ENCODE data around the gene STAT3.
"Not testable (repeated sequence)": the region's sequence is repeated elsewhere in the genome, so short reads cannot be mapped to it uniquely, and the experiment has no call there.

Gene STAT3

GRCh38 chr17:42386777-42387657 is 1.2 kb downstream of the STAT3 start:
- no peak for TF ChIP-seq Cebpa-rat (IDR thresholded peaks at IDR 0.05)
- peaks cover 30% of the 10 kb centered on the region for H3K4me1 ChIP-seq
- H3K4me2 ChIP-seq = peak overlapping the region; percentile 94
- H3K4me3 ChIP-seq = peak overlapping the region; percentile 84
- H3K9ac ChIP-seq = peak overlapping the region; percentile 78
- no peak overlapping the region for H3K27ac ChIP-seq
- peaks cover 56% of the 10 kb centered on the region for H4K20me1 ChIP-seq
- H3K9me3 ChIP-seq = no peaks in the 10 kb centered on the region
- H3K27me3 ChIP-seq = peaks cover 15% of the 10 kb centered on the region; the same call in 1 of the 2 replicates
- no peaks in the 10 kb centered on the region for H3K36me3 ChIP-seq

- Histone ChIP-seq H3K9me3 (no peaks in the 10 kb centered on the region), H3K9ac (no peak overlapping the region), H4K20me1 (peaks cover 47% of the 10 kb centered on the region), H3K36me3 (no peaks in the 10 kb centered on the region), H3K27ac (0 out of 2 replicates have a peak overlapping the region, but pooled peaks have one; percentile 0), H3K4me3 (no peak overlapping the region), H3K4me1 (peaks cover 53% of the 10 kb centered on the region), H3K4me2 (peak overlapping the region; percentile 50), H3K27me3 (peaks cover 5% of the 10 kb centered on the region; the same call in 1 of the 2 replicates)
- TF ChIP-seq Cebpa-rat (IDR thresholded peaks at IDR 0.05) = no peak
Observed at GRCh38 chr17:42381898-42382297, 6.3 kb downstream of the STAT3 start.

DNA sequence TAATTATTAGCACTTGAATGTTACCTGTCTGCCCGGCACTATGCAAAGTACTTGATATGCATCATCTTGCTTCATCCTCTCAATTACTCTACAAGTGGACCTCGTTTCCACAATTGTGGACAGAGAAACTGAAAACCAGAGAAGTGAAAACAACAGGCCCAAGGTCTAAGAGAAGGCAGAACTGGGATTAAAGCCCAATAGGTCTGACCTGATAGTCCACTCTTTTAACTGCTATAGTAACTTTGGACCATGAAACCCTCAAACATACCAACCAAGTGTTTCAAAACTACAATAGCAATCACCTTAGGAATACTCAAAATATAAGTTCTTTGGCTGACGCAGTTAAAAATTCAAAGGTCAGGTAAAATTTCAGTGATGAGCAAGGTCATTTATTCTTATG is 7.3 kb downstream of the STAT3 start:
- Histone ChIP-seq H3K4me2 (0 out of 2 replicates have a peak overlapping the region, but pooled peaks have one; percentile 50), H3K4me3 (no peak overlapping the region), H3K27me3 (no peaks in the 10 kb centered on the region), H3K4me1 (peaks cover 44% of the 10 kb centered on the region), H3K9ac (no peak overlapping the region), H3K36me3 (no peaks in the 10 kb centered on the region), H3K27ac (no peak overlapping the region), H3K9me3 (no peaks in the 10 kb centered on the region), H4K20me1 (peaks cover 38% of the 10 kb centered on the region)
- TF ChIP-seq Cebpa-rat (IDR thresholded peaks at IDR 0.05) = no peak

- H4K20me1 ChIP-seq = peaks cover 21% of the 10 kb centered on the region; the same call in 1 of the 2 replicates
Observed at GRCh38 chr17:42378959-42379594, 9.2 kb downstream of the STAT3 start.

DNA sequence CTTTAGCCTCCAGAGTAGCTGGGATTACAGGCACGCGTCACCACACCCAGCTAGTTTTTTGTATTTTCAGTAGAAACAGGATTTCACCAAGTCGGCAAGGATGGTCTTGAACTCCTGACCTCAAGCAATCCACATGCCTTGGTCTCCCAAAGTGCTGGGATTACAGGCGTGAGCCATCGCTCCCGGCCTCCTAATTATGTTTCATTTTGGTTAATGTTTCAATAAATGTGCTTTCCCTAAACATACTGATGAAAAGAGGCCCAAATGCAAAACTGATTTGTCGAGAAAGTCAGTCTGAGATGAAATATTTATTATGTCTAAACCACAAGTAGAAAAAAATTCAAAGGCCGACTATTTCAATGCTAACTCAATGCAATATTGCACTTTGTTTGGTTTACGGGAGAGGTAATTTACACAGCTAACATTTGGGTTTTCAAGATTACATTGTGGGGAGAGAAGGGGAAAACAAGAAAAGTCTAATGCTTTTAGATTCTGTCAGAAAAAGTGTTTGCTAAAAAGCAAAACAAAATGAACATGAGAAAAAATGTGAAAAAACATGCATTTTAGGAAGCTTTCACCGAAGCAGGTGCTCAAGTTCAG is 9.8 kb downstream of the STAT3 start:
- Histone ChIP-seq H3K4me1 (peaks cover 44% of the 10 kb centered on the region), H3K9ac (peak overlapping the region; percentile 64), H4K20me1 (peaks cover 17% of the 10 kb centered on the region; the same call in 1 of the 2 replicates), H3K36me3 (no peaks in the 10 kb centered on the region), H3K27ac (peak overlapping the region; percentile 52; the same call in 1 of the 2 replicates), H3K4me2 (peak overlapping the region; percentile 67), H3K9me3 (no peaks in the 10 kb centered on the region), H3K27me3 (no peaks in the 10 kb centered on the region), H3K4me3 (peak overlapping the region; percentile 42)
- no peak for TF ChIP-seq Cebpa-rat (IDR thresholded peaks at IDR 0.05)

More at GRCh38 chr17:42378959-42379594, 9.2 kb downstream of the STAT3 start:
- Histone ChIP-seq H3K27me3 (no peaks in the 10 kb centered on the region), H3K4me3 (peak overlapping the region; percentile 42), H3K36me3 (no peaks in the 10 kb centered on the region), H3K9me3 (no peaks in the 10 kb centered on the region), H3K9ac (peak overlapping the region; percentile 64), H3K4me1 (peaks cover 44% of the 10 kb centered on the region), H3K27ac (peak overlapping the region; percentile 52), H3K4me2 (peak overlapping the region; percentile 67)
- no peak for TF ChIP-seq Cebpa-rat (IDR thresholded peaks at IDR 0.05)

DNA sequence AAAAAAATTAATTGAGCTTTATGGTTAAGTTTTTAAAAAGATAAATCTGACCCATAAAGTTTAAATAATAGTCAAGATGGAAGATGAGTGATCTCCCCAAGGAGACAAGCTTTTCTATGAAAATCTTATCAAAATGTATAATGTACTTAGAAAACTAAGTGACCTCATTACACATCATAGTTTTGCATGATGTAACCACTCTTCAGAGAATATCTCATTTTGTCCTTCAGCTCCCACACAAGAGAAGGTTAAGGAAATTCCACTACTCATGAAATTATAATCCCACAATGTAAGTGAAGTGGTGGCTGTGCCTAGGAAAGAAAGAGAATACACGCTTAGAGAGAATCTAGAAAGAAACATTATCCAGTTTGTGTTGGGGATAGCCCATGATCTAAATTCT is 14.3 kb downstream of the STAT3 start:
- TF ChIP-seq Cebpa-rat (IDR thresholded peaks at IDR 0.05) = no peak
- no peaks in the 10 kb centered on the region; the same call in 1 of the 2 replicates for H4K20me1 ChIP-seq
- H3K4me2 ChIP-seq = no peak overlapping the region

DNA sequence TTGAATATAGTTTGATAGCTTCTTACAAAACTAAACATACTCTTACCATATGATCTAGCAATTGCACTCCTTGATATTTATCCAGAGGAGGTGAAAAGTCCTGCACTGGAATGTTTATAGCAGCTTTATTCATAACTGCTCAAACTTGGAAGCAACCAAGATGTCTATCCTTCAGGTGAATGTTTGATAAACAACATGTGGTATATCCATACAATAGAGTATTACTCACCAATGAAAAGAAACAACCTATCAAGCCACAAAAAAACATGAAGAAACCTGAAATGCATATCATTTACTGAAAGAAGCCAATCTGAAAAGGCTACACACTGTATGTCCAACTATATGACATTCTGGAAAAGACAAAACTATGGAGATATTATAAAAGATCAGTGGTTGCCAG is 16.1 kb downstream of the STAT3 start:
- Histone ChIP-seq H3K27me3 (no peaks in the 10 kb centered on the region), H3K36me3 (peaks cover 25% of the 10 kb centered on the region), H3K9me3 (peaks cover 11% of the 10 kb centered on the region), H3K4me3 (no peak overlapping the region), H3K4me2 (no peak overlapping the region), H3K4me1 (0 out of 2 replicates have a peak, but pooled peaks cover 4% of the 10 kb centered on the region), H3K27ac (no peak overlapping the region), H3K9ac (no peak overlapping the region), H4K20me1 (peaks cover 15% of the 10 kb centered on the region)
- no peak for TF ChIP-seq Cebpa-rat (IDR thresholded peaks at IDR 0.05)

More for the DNA sequence above, 14.3 kb downstream of the STAT3 start:
- no peak overlapping the region for H3K4me3 ChIP-seq
- peaks cover 25% of the 10 kb centered on the region for H3K36me3 ChIP-seq
- H3K27me3 ChIP-seq = no peaks in the 10 kb centered on the region
- H3K9ac ChIP-seq = no peak overlapping the region
- H3K4me1 ChIP-seq = peaks cover 13% of the 10 kb centered on the region
- H3K9me3 ChIP-seq = peaks cover 11% of the 10 kb centered on the region
- H3K27ac ChIP-seq = no peak overlapping the region

DNA sequence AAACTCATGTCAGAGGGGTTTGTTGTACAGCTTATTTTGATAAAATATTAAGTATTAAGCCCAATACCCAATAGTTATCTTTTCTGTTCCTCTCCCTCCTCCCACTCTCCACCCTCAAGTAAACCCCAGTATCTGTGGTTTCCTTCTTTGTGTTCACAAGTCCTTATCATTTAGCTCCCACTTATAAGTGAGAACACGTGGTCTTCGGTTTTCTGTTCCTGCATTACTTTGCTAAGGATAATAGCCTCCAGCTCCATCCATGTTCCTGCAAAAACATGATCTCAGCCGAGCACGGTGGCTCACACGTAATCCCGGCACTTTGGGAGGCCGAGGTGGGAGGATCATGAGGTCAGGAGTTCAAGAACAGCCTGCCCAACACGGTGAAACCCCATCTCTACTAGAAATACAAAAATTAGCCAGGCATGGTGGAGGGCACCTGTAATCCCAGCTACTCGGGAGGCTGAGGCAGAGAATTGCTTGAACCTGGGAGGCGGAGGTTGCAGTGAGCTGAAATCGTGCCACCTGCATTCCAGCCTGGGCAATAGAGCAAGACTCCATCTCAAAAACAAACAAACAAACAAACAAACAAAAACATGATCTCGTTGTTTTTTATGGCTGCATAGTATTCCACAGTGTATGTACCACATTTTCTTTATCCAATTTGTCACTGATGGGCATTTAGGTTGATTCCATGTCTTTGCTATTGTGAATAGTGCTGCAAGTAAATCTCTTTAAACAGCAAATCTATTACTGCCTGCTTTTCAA is 19.3 kb downstream of the STAT3 start:
- peaks cover 11% of the 10 kb centered on the region for H3K9me3 ChIP-seq
- not testable (repeated sequence) for H3K4me3 ChIP-seq, H3K4me1 ChIP-seq, H3K27ac ChIP-seq, H3K27me3 ChIP-seq, H3K4me2 ChIP-seq, H3K9ac ChIP-seq
- H3K36me3 ChIP-seq = peaks cover 25% of the 10 kb centered on the region
- peaks cover 47% of the 10 kb centered on the region for H4K20me1 ChIP-seq

- H3K4me3 ChIP-seq, H3K27ac ChIP-seq, H3K4me1 ChIP-seq, H3K27me3 ChIP-seq, H3K4me2 ChIP-seq, H3K9ac ChIP-seq: not testable (repeated sequence)
- Histone ChIP-seq H3K36me3 (peaks cover 25% of the 10 kb centered on the region), H4K20me1 (peaks cover 53% of the 10 kb centered on the region), H3K9me3 (peaks cover 11% of the 10 kb centered on the region)
Observed at GRCh38 chr17:42368310-42368709, 19.9 kb downstream of the STAT3 start.

GRCh38 chr17:42366176-42367023 is 21.8 kb downstream of the STAT3 start:
- H4K20me1 ChIP-seq = peaks cover 72% of the 10 kb centered on the region
- H3K27ac ChIP-seq = not testable (repeated sequence)

More at GRCh38 chr17:42366176-42367023, 21.8 kb downstream of the STAT3 start:
- not testable (repeated sequence) for H3K4me2 ChIP-seq, H3K9ac ChIP-seq, H3K4me1 ChIP-seq, H3K4me3 ChIP-seq, H3K9me3 ChIP-seq, H3K27me3 ChIP-seq
- peaks cover 13% of the 10 kb centered on the region; the same call in 1 of the 2 replicates for H3K36me3 ChIP-seq

Data from BLaER1 (cell line).